MV-4-11 (cell line): ENCODE results near the gene IMPG1.

Experiments used
- DNase-seq: peaks from one replicate; lab custom pipeline; 2025; lab: John Stamatoyannopoulos, UW

IMPG1 gene

GRCh38 chr6:75892384-75892783 is 180.1 kb downstream of the IMPG1 start:
- DNase-seq, result no peak

- no peak for DNase-seq
These were observed 187.6 kb downstream of the IMPG1 start for GRCh38 chr6:75884822-75885221.

GRCh38 chr6:75882734-75883133 is 189.7 kb downstream of the IMPG1 start:
- no peak for DNase-seq

GRCh38 chr6:75880305-75880704 is 192.2 kb downstream of the IMPG1 start:
- DNase-seq, result no peak

GRCh38 chr6:75876152-75876551 is 196.3 kb downstream of the IMPG1 start:
- no peak for DNase-seq

- DNase-seq, result no peak
These were observed 198.2 kb downstream of the IMPG1 start for GRCh38 chr6:75874224-75874623.
